ENCODE results near the gene MIGA1.

Gene MIGA1

GRCh38 chr1:77845951-77846350 is 66.5 kb downstream of the MIGA1 start:
- DNase-seq (ENCODE audit: low read depth, low spot score): no peak

- no peak for DNase-seq (ENCODE audit: low read depth, low spot score)
Observed at GRCh38 chr1:77846966-77847365, 67.5 kb downstream of the MIGA1 start.

- DNase-seq (ENCODE audit: low read depth, low spot score): no peak
Observed at GRCh38 chr1:77847621-77848080, 68.2 kb downstream of the MIGA1 start.

GRCh38 chr1:77850082-77850481 is 70.6 kb downstream of the MIGA1 start:
- DNase-seq (ENCODE audit: low read depth, low spot score): no peak

GRCh38 chr1:77857552-77857951 is 78.1 kb downstream of the MIGA1 start:
- no peak for DNase-seq (ENCODE audit: low read depth, low spot score)

GRCh38 chr1:77858725-77859124 is 79.3 kb downstream of the MIGA1 start:
- DNase-seq (ENCODE audit: low read depth, low spot score): no peak

- DNase-seq (ENCODE audit: low read depth, low spot score): no peak
Observed at GRCh38 chr1:77859248-77859647, 79.8 kb downstream of the MIGA1 start.

GRCh38 chr1:77866296-77866695 is 86.8 kb downstream of the MIGA1 start:
- peak; percentile 78 for DNase-seq (ENCODE audit: low read depth, low spot score)

- no peak for DNase-seq (ENCODE audit: low read depth, low spot score)
Observed at GRCh38 chr1:77872645-77873044, 93.2 kb downstream of the MIGA1 start.

GRCh38 chr1:77873461-77873860 is 94.0 kb downstream of the MIGA1 start:
- no peak for DNase-seq (ENCODE audit: low read depth, low spot score)

- no peak for DNase-seq (ENCODE audit: low read depth, low spot score)
Observed at GRCh38 chr1:77874804-77875445, 95.5 kb downstream of the MIGA1 start.

- no peak for DNase-seq (ENCODE audit: low read depth, low spot score)
Observed at GRCh38 chr1:77876884-77877283, 97.4 kb downstream of the MIGA1 start.

GRCh38 chr1:77881061-77881460 is 101.6 kb downstream of the MIGA1 start:
- DNase-seq (ENCODE audit: low read depth, low spot score): no peak

- DNase-seq (ENCODE audit: low read depth, low spot score): no peak
Observed at GRCh38 chr1:77882411-77882810, 103.0 kb downstream of the MIGA1 start.

GRCh38 chr1:77888081-77888780 is 108.8 kb downstream of the MIGA1 start, which contains the start of gene NEXN:
Gene NEXN, plus strand, starts transcription at chr1:77888624. Its CDS starts 27,483 bp downstream, at chr1:77916107.
- peak; percentile 94 for DNase-seq (ENCODE audit: low read depth, low spot score)

GRCh38 chr1:77888781-77889642 is 109.6 kb downstream of the MIGA1 start:
- DNase-seq (ENCODE audit: low read depth, low spot score): no peak

- DNase-seq (ENCODE audit: low read depth, low spot score): no peak
Observed at GRCh38 chr1:77889671-77890070, 110.2 kb downstream of the MIGA1 start.

- DNase-seq (ENCODE audit: low read depth, low spot score): no peak
Observed at GRCh38 chr1:77891200-77891599, 111.8 kb downstream of the MIGA1 start.

- DNase-seq (ENCODE audit: low read depth, low spot score): no peak
Observed at GRCh38 chr1:77899647-77900320, 120.3 kb downstream of the MIGA1 start.

- peak; percentile 62 for DNase-seq (ENCODE audit: low read depth, low spot score)
Observed at GRCh38 chr1:77900687-77901293, 121.3 kb downstream of the MIGA1 start.

GRCh38 chr1:77905603-77906002 is 126.2 kb downstream of the MIGA1 start:
- no peak for DNase-seq (ENCODE audit: low read depth, low spot score)
